Left ventricle myocardium inferior (tissue), 1 donor: ENCODE results near the gene SGCB. TPM values are rescaled to one million over a fixed set of nuclear protein-coding genes. Genes with fewer than 3 reads are reported as not detected.

Source experiments
- DNase-seq: peaks from one replicate; pipeline ENCODE4 v3.0.0-alpha.2; 2020
- H3K27ac ChIP-seq: fragments of 200-600 bp; replicated peaks from 2 replicates; pipeline ENCODE4 v1.8.0; 2021
- H3K27me3 ChIP-seq: fragments of 200-600 bp; 2 replicates; pipeline ENCODE4 v1.8.0; 2021; ENCODE audit warnings: low read depth
- H3K36me3 ChIP-seq: fragments of 200-600 bp; 2 replicates; pipeline ENCODE4 v1.8.0; 2021
- H3K4me1 ChIP-seq: fragments of 200-600 bp; 2 replicates; pipeline ENCODE4 v1.8.0; 2021
- H3K4me3 ChIP-seq: fragments of 200-600 bp; 2 replicates; pipeline ENCODE4 v1.8.0; 2021; ENCODE audit warnings: mild to moderate bottlenecking, moderate library complexity
- H3K9me3 ChIP-seq: fragments of 200-600 bp; replicated peaks from 2 replicates; pipeline ENCODE4 v1.8.0; 2021
- CTCF ChIP-seq: fragments of 200-600 bp; IDR thresholded peaks from 2 replicates; pipeline ENCODE4 v1.8.0; 2021; ENCODE audit warnings: antibody characterized with exemption, mild to moderate bottlenecking, borderline replicate concordance
- intact Hi-C: fragments of 100-400 bp; cut with micrococcal nuclease; formaldehyde crosslinking; loops from one replicate; pipeline ENCODE4 v1.11.0; 2022
- total RNA-seq: library from RNA; stranded (reverse); fragmentation: NEBNext Ultra II Directional; extraction: Animal tissue kit (Norgen Biotek cat#: 25700); gene quantifications from one replicate; pipeline ENCODE4 v1.2.1, GENCODE V29; 2021
- donor health status: DM: no; HTN: yes; CAD: no; lungs with severe emphysema.

The SGCB gene
- total RNA-seq, 1 donor from 2014 or later = 78.8 TPM

DNA sequence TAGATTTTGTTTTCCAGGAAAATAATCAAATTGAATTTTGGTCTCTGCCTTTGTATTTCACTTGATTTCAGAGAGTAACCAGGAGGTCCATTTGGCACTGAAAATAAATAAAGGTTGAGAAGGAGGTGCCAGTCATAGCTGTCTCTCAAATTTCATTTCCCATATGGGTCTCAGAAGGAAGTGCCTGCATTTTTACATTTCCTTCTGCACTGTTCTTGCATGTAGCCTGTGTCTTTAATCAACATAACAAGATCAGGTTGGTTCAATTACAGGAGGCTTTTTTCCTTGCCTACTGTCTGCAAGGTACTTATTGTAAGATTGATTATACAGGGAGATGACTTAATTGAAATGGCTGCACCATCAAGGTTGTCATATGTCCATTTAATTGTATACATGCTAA is 33.7 kb downstream of the SGCB start:
- no peak for TF ChIP-seq CTCF
- Histone ChIP-seq H3K4me3 (no peak overlapping the region), H3K4me1 (no peaks in the 10 kb centered on the region), H3K9me3 (no peaks in the 10 kb centered on the region), H3K27ac (no peak overlapping the region), H3K36me3 (no peaks in the 10 kb centered on the region), H3K27me3 (no peaks in the 10 kb centered on the region)
- no peak for DNase-seq
- intact Hi-C loops = no loop called here

DNA sequence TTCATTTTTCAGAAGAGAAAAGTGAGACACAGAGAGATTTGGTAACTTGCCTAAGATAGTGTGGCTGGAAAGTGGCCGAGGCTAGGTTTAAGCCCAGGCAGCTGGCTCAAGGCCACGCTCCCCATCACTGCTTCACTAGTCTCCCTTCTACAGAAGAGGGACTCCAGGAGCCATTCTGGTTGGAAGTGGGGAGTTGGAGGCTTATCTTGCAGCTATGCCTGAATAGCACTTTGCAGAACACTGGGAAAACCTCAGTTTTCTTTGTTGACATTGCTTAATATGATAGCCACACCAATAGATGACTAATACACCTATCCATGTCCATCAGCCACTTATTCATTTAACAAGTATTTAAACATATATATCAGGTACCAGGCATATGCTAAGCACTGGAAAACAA is 36.5 kb downstream of the SGCB start:
- intact Hi-C loops = no loop called here
- TF ChIP-seq CTCF = no peak

DNA sequence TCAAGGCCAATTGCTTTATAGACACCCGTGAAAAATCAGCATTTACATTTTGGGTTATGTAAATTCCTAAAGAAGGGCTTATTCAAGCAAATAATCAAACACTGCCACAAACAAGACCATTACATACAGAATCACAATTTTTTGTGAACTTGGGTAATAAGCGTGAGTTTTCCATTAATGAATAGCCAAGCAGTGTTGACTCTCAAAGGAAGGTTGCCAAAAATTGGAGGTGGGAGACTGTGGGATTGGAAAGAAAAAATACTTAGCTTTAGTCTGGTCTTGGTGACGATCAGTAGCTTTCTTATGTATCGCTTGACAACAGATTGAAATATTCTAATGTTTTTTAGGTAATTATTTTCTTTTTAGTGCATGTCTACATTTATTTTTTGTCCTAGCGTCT is 38.8 kb downstream of the SGCB start:
- intact Hi-C loops = no loop called here
- Histone ChIP-seq H3K36me3 (no peaks in the 10 kb centered on the region), H3K27ac (no peak overlapping the region), H3K4me3 (no peak overlapping the region), H3K27me3 (no peaks in the 10 kb centered on the region), H3K4me1 (no peaks in the 10 kb centered on the region), H3K9me3 (no peaks in the 10 kb centered on the region)
- no peak for DNase-seq
- no peak for TF ChIP-seq CTCF

More for the DNA sequence above, 36.5 kb downstream of the SGCB start:
- no peak overlapping the region for H3K27ac ChIP-seq
- no peak overlapping the region for H3K4me3 ChIP-seq
- no peaks in the 10 kb centered on the region for H3K27me3 ChIP-seq
- no peak for DNase-seq
- H3K36me3 ChIP-seq = no peaks in the 10 kb centered on the region
- H3K4me1 ChIP-seq = no peaks in the 10 kb centered on the region
- H3K9me3 ChIP-seq = no peaks in the 10 kb centered on the region

- Histone ChIP-seq H3K9me3 (no peaks in the 10 kb centered on the region), H3K4me3 (no peak overlapping the region), H3K4me1 (no peaks in the 10 kb centered on the region), H3K27ac (no peak overlapping the region), H3K36me3 (no peaks in the 10 kb centered on the region), H3K27me3 (no peaks in the 10 kb centered on the region)
- DNase-seq = no peak
- intact Hi-C loops = no loop called here
- no peak for TF ChIP-seq CTCF
Measured at GRCh38 chr4:51998837-51999236, 39.3 kb downstream of the SGCB start.

GRCh38 chr4:51997647-51998046 is 40.5 kb downstream of the SGCB start:
- Histone ChIP-seq H3K9me3 (no peaks in the 10 kb centered on the region), H3K36me3 (no peaks in the 10 kb centered on the region), H3K27me3 (no peaks in the 10 kb centered on the region), H3K4me1 (no peaks in the 10 kb centered on the region), H3K4me3 (no peak overlapping the region), H3K27ac (no peak overlapping the region)
- no peak for DNase-seq
- intact Hi-C loops = no loop called here
- TF ChIP-seq CTCF = no peak

GRCh38 chr4:51995647-51996220 is 42.4 kb downstream of the SGCB start:
- no peak overlapping the region for H3K4me3 ChIP-seq
- H3K4me1 ChIP-seq = no peaks in the 10 kb centered on the region
- no peaks in the 10 kb centered on the region for H3K36me3 ChIP-seq
- peaks cover 1% of the 10 kb centered on the region for H3K9me3 ChIP-seq
- no peaks in the 10 kb centered on the region for H3K27me3 ChIP-seq
- no peak overlapping the region for H3K27ac ChIP-seq
- no peak for DNase-seq
- intact Hi-C loops = no loop called here
- no peak for TF ChIP-seq CTCF
